Measurements from ENCODE around the gene LTF.

LTF gene

GRCh38 chr3:46491089-46492070 is 26.7 kb upstream of the LTF start:
- DNase-seq (ENCODE audit: extremely low spot score, insufficient read length, low read depth) = no peak
- FAIRE-seq = no peak

- FAIRE-seq (no peak), DNase-seq (ENCODE audit: extremely low spot score, insufficient read length, low read depth) (no peak)
Observed at GRCh38 chr3:46490338-46491084, 25.8 kb upstream of the LTF start.

GRCh38 chr3:46489875-46490274 is 25.2 kb upstream of the LTF start:
- no peak for FAIRE-seq

GRCh38 chr3:46489381-46489780 is 24.7 kb upstream of the LTF start:
- FAIRE-seq = no peak
- DNase-seq (ENCODE audit: extremely low spot score, insufficient read length, low read depth) = no peak

More at GRCh38 chr3:46489875-46490274, 25.2 kb upstream of the LTF start:
- DNase-seq (ENCODE audit: extremely low spot score, insufficient read length, low read depth) = no peak

GRCh38 chr3:46488735-46489361 is 24.1 kb upstream of the LTF start:
- DNase-seq (ENCODE audit: extremely low spot score, insufficient read length, low read depth) (peak; percentile 97), FAIRE-seq (peak; percentile 97)

GRCh38 chr3:46485779-46486175 is 21.1 kb upstream of the LTF start:
- DNase-seq (ENCODE audit: extremely low spot score, insufficient read length, low read depth) (no peak), FAIRE-seq (no peak)

GRCh38 chr3:46484911-46485778 is 20.4 kb upstream of the LTF start:
- FAIRE-seq = no peak
- DNase-seq (ENCODE audit: extremely low spot score, insufficient read length, low read depth) = no peak

GRCh38 chr3:46484388-46484787 is 19.7 kb upstream of the LTF start:
- FAIRE-seq (no peak), DNase-seq (ENCODE audit: extremely low spot score, insufficient read length, low read depth) (no peak)

- FAIRE-seq = no peak
- DNase-seq (ENCODE audit: extremely low spot score, insufficient read length, low read depth) = no peak
Observed at GRCh38 chr3:46483825-46484224, 19.1 kb upstream of the LTF start.

- DNase-seq (ENCODE audit: extremely low spot score, insufficient read length, low read depth) = no peak
- FAIRE-seq = no peak
Observed at GRCh38 chr3:46482632-46483350, 18.1 kb upstream of the LTF start.

GRCh38 chr3:46481636-46482035 is 16.9 kb upstream of the LTF start:
- no peak for DNase-seq (ENCODE audit: extremely low spot score, insufficient read length, low read depth)
- FAIRE-seq = no peak

- FAIRE-seq (no peak), DNase-seq (ENCODE audit: extremely low spot score, insufficient read length, low read depth) (no peak)
Observed at GRCh38 chr3:46480491-46481195, 15.9 kb upstream of the LTF start.

GRCh38 chr3:46479696-46480095 is 15.0 kb upstream of the LTF start:
- FAIRE-seq (no peak), DNase-seq (ENCODE audit: extremely low spot score, insufficient read length, low read depth) (no peak)

- DNase-seq (ENCODE audit: extremely low spot score, insufficient read length, low read depth) = no peak
- FAIRE-seq = no peak
Observed at GRCh38 chr3:46479021-46479420, 14.3 kb upstream of the LTF start.

GRCh38 chr3:46478341-46478740 is 13.6 kb upstream of the LTF start:
- FAIRE-seq (no peak), DNase-seq (ENCODE audit: extremely low spot score, insufficient read length, low read depth) (no peak)

- no peak for DNase-seq (ENCODE audit: extremely low spot score, insufficient read length, low read depth)
- no peak for FAIRE-seq
Observed at GRCh38 chr3:46477756-46478155, 13.1 kb upstream of the LTF start.

- FAIRE-seq (no peak), DNase-seq (ENCODE audit: extremely low spot score, insufficient read length, low read depth) (no peak)
Observed at GRCh38 chr3:46477145-46477544, 12.4 kb upstream of the LTF start.

GRCh38 chr3:46472736-46473135 is 8.0 kb upstream of the LTF start:
- no peak for DNase-seq (ENCODE audit: extremely low spot score, insufficient read length, low read depth)
- FAIRE-seq = no peak

Data from GM18507 (cell line).